Endothelial cell (in vitro differentiated cells): Measurements from ENCODE around the gene SAMD3. TPM values are rescaled to one million over a fixed set of nuclear protein-coding genes. Genes with fewer than 3 reads are reported as not detected.
"Not testable (repeated sequence)": the region's sequence is repeated elsewhere in the genome, so short reads cannot be mapped to it uniquely, and the experiment has no call there.

Source experiments
- DNase-seq: peaks from one replicate; pipeline ENCODE4 v3.0.0; 2021; ENCODE audit warnings: low spot score
- H3K27ac Mint-ChIP-seq: one replicate; pipeline ENCODE4 v1.8.0; 2021; ENCODE audit warnings: mixed read lengths, inconsistent platforms; ENCODE audit not compliant: unreplicated experiment
- H3K27me3 Mint-ChIP-seq: one replicate; pipeline ENCODE4 v1.8.0; 2021; ENCODE audit warnings: mild to moderate bottlenecking, moderate library complexity, mixed read lengths, inconsistent platforms; ENCODE audit not compliant: unreplicated experiment
- H3K36me3 Mint-ChIP-seq: one replicate; pipeline ENCODE4 v1.8.0; 2021; ENCODE audit warnings: mild to moderate bottlenecking, low read depth, mixed read lengths, inconsistent platforms; ENCODE audit not compliant: unreplicated experiment
- H3K4me1 Mint-ChIP-seq: one replicate; pipeline ENCODE4 v1.8.0; 2021; ENCODE audit warnings: mild to moderate bottlenecking, mixed read lengths, inconsistent platforms; ENCODE audit not compliant: unreplicated experiment
- H3K4me3 Mint-ChIP-seq: one replicate; pipeline ENCODE4 v1.8.0; 2021; ENCODE audit warnings: mild to moderate bottlenecking, mixed read lengths, inconsistent platforms; ENCODE audit not compliant: unreplicated experiment
- H3K9me3 Mint-ChIP-seq: one replicate; pipeline ENCODE4 v1.8.0; 2021; ENCODE audit warnings: mixed read lengths, inconsistent platforms; ENCODE audit not compliant: unreplicated experiment
- CTCF ChIP-seq: fragments of 200-600 bp; sonication (generic); IDR thresholded peaks from one replicate; pipeline ENCODE4 v1.5.0; 2021; ENCODE audit warnings: antibody characterized with exemption; ENCODE audit not compliant: unreplicated experiment
- total RNA-seq: library from RNA; stranded (reverse); fragmentation: NEBNext Ultra II Directional; extraction: Animal tissue kit (Norgen Biotek cat#: 25700); gene quantifications from one replicate; pipeline ENCODE4 v1.2.1, GENCODE V29; 2021; ENCODE audit not compliant: unreplicated experiment

Gene SAMD3
- total RNA-seq, 1 donor from 2014 or later = 1.0 TPM

- Mint-ChIP-seq H3K9me3 (no peaks in the 10 kb centered on the region), H3K27ac (no peak overlapping the region)
- no peak for TF ChIP-seq CTCF
Measured at GRCh38 chr6:130240232-130240631, 17.5 kb upstream of the SAMD3 start.

GRCh38 chr6:130239755-130240154 lies 17.0 kb upstream of the SAMD3 start:
- Mint-ChIP-seq H3K9me3 (no peaks in the 10 kb centered on the region), H3K4me1 (no peaks in the 10 kb centered on the region), H3K27ac (no peak overlapping the region), H3K4me3 (no peak overlapping the region), H3K36me3 (no peaks in the 10 kb centered on the region), H3K27me3 (no peaks in the 10 kb centered on the region)
- no peak for TF ChIP-seq CTCF
- no peak for DNase-seq

More at GRCh38 chr6:130240232-130240631, 17.5 kb upstream of the SAMD3 start:
- Mint-ChIP-seq H3K4me3 (no peak overlapping the region), H3K36me3 (no peaks in the 10 kb centered on the region), H3K27me3 (no peaks in the 10 kb centered on the region), H3K4me1 (no peaks in the 10 kb centered on the region)
- DNase-seq = no peak

GRCh38 chr6:130233330-130233729 lies 10.6 kb upstream of the SAMD3 start:
- no peak for TF ChIP-seq CTCF
- H3K27me3 Mint-ChIP-seq = no peaks in the 10 kb centered on the region
- no peak for DNase-seq
- no peaks in the 10 kb centered on the region for H3K36me3 Mint-ChIP-seq
- H3K4me3 Mint-ChIP-seq = no peak overlapping the region
- no peak overlapping the region for H3K27ac Mint-ChIP-seq
- no peaks in the 10 kb centered on the region for H3K9me3 Mint-ChIP-seq
- H3K4me1 Mint-ChIP-seq = no peaks in the 10 kb centered on the region

DNA sequence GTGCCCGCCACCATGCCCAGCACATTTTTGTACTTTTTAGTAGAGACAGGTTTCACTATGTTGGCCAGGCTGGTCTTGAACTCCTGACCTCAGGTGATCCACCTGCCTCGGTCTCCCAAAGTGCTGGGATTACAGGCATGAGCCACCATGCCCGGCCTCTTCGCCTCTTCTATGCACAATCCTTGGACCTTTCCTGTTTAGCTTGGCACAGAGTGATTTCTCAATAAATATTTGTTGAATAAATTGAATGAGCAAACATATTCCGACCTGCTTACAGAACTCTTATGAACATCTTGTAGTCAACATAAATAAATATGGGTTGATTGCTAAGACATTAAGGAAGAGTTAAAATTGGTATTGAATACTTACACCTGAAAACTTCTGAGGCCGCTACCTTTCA lies 7.8 kb upstream of the SAMD3 start:
- H3K9me3 Mint-ChIP-seq, H3K36me3 Mint-ChIP-seq, H3K4me1 Mint-ChIP-seq, H3K27ac Mint-ChIP-seq, H3K27me3 Mint-ChIP-seq, DNase-seq, H3K4me3 Mint-ChIP-seq: not testable (repeated sequence)

DNA sequence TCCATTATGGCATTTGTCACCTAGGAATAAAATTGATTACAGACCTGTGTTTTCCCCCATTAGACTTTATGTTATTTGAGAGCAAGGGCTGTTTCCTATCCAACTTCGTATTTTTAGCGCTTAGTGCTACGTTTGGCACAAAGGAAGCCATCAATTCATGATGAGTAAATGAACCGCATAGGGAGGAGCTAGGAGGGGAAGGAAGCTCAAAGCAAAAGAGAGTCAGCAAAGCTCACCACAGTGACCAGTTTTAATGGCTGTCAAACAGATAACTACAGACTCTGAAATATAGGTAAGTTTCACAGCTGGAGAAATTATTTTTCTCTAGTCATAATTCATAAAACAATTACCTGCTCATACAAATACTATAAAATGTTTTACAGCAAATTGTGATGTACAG lies 6.9 kb upstream of the SAMD3 start:
- H3K36me3 Mint-ChIP-seq = no peaks in the 10 kb centered on the region
- no peaks in the 10 kb centered on the region for H3K4me1 Mint-ChIP-seq
- H3K4me3 Mint-ChIP-seq = no peak overlapping the region
- no peaks in the 10 kb centered on the region for H3K9me3 Mint-ChIP-seq
- DNase-seq = no peak
- H3K27me3 Mint-ChIP-seq = no peaks in the 10 kb centered on the region
- TF ChIP-seq CTCF = no peak
- no peak overlapping the region for H3K27ac Mint-ChIP-seq

- no peak for DNase-seq
- H3K36me3 Mint-ChIP-seq = no peaks in the 10 kb centered on the region
Measured at GRCh38 chr6:130223508-130223907, 757 bp upstream of the SAMD3 start.

More at GRCh38 chr6:130223508-130223907, 757 bp upstream of the SAMD3 start:
- TF ChIP-seq CTCF = no peak
- H3K4me1 Mint-ChIP-seq = no peaks in the 10 kb centered on the region
- no peak overlapping the region for H3K4me3 Mint-ChIP-seq
- no peaks in the 10 kb centered on the region for H3K27me3 Mint-ChIP-seq
- no peaks in the 10 kb centered on the region for H3K9me3 Mint-ChIP-seq
- no peak overlapping the region for H3K27ac Mint-ChIP-seq
